HepG2 (cell line): ENCODE data around the gene DHRS1. TPM values are rescaled to one million over a fixed set of nuclear protein-coding genes. Genes with fewer than 3 reads are reported as not detected.
A peak's percentile ranks its signal among the peaks of the same experiment; 100 is the strongest.

ENCODE experiments used
- E2F2 ChIP-seq: sonication (generic); formaldehyde crosslinking; IDR thresholded peaks from 2 replicates; pipeline ENCODE4 v1.4.0; 2020; ENCODE audit warnings: missing genetic modification reagents, borderline replicate concordance
- ELF3 ChIP-seq: IDR thresholded peaks from 2 replicates; pipeline ENCODE4 v1.6.1; 2016; ENCODE audit warnings: missing genetic modification reagents, missing compliant biosample characterization
- FOSL2 ChIP-seq: sonication (generic); formaldehyde crosslinking; IDR thresholded peaks from 2 replicates; pipeline ENCODE4 v1.4.0; 2020; ENCODE audit warnings: missing genetic modification reagents
- FOXO1 ChIP-seq: sonication (generic); formaldehyde crosslinking; IDR thresholded peaks from 2 replicates; pipeline ENCODE4 v1.4.0; 2020; ENCODE audit warnings: missing genetic modification reagents
- GATAD2A ChIP-seq: IDR thresholded peaks from 2 replicates; pipeline ENCODE4 v1.6.1; 2016
- GLI4 ChIP-seq: sonication (generic); formaldehyde crosslinking; IDR thresholded peaks from 2 replicates; pipeline ENCODE4 v1.5.1; 2020; ENCODE audit warnings: missing genetic modification reagents, mild to moderate bottlenecking, moderate library complexity, borderline replicate concordance
- MBD4 ChIP-seq: IDR thresholded peaks from 2 replicates; pipeline ENCODE4 v1.6.1; 2012; ENCODE audit warnings: low read length, inconsistent platforms, borderline replicate concordance
- MIER3 ChIP-seq: IDR thresholded peaks from 2 replicates; pipeline ENCODE4 v1.6.1; 2016; ENCODE audit warnings: missing compliant biosample characterization, borderline replicate concordance
- MLXIP ChIP-seq: sonication (generic); formaldehyde crosslinking; IDR thresholded peaks from 2 replicates; pipeline ENCODE4 v1.9.0; 2021; ENCODE audit warnings: missing genetic modification reagents, borderline replicate concordance
- MZF1 ChIP-seq: sonication (generic); formaldehyde crosslinking; IDR thresholded peaks from 2 replicates; pipeline ENCODE4 v1.8.1; 2023; ENCODE audit warnings: mild to moderate bottlenecking, missing genetic modification reagents, borderline replicate concordance
- RAD21 ChIP-seq: fragments of 450-650 bp; formaldehyde crosslinking; IDR thresholded peaks from 2 replicates; pipeline ENCODE4 v1.5.0; 2020; ENCODE audit warnings: mild to moderate bottlenecking
- RFX3 ChIP-seq: IDR thresholded peaks from 2 replicates; pipeline ENCODE4 v1.6.1; 2016; ENCODE audit warnings: missing biosample characterization, missing genetic modification reagents
- SIN3A ChIP-seq: IDR thresholded peaks from 2 replicates; pipeline ENCODE4 v1.6.1; 2011; ENCODE audit warnings: low read depth, mild to moderate bottlenecking, control low read depth, low read length, borderline replicate concordance
- SMAD1 ChIP-seq: sonication (generic); formaldehyde crosslinking; IDR thresholded peaks from 2 replicates; pipeline ENCODE4 v1.4.0; 2020; ENCODE audit warnings: missing genetic modification reagents, low read depth, mild to moderate bottlenecking, borderline replicate concordance
- SMARCE1 ChIP-seq: fragments of 450-650 bp; IDR thresholded peaks from 2 replicates; pipeline ENCODE4 v1.6.1; 2017; ENCODE audit warnings: borderline replicate concordance
- SNAPC5 ChIP-seq: sonication (generic); formaldehyde crosslinking; IDR thresholded peaks from 2 replicates; pipeline ENCODE4 v1.8.1; 2023; ENCODE audit warnings: mild to moderate bottlenecking, missing genetic modification reagents, borderline replicate concordance
- U2AF2 ChIP-seq: fragments of 200-400 bp; formaldehyde crosslinking; IDR thresholded peaks from 2 replicates; pipeline ENCODE4 v1.6.1; 2017; ENCODE audit warnings: low read depth, mild to moderate bottlenecking, low read length
- ZBTB49 ChIP-seq: sonication (generic); formaldehyde crosslinking; IDR thresholded peaks from 2 replicates; pipeline ENCODE4 v1.4.0; 2020; ENCODE audit warnings: missing genetic modification reagents, borderline replicate concordance
- ZNF547 ChIP-seq: sonication (generic); formaldehyde crosslinking; IDR thresholded peaks from 2 replicates; pipeline ENCODE4 v1.5.1; 2020; ENCODE audit warnings: mild to moderate bottlenecking, missing genetic modification reagents
- ZNF660 ChIP-seq: sonication (generic); formaldehyde crosslinking; IDR thresholded peaks from 2 replicates; pipeline ENCODE4 v1.5.1; 2020; ENCODE audit warnings: mild to moderate bottlenecking, low read depth, missing genetic modification reagents, borderline replicate concordance
- polyA plus RNA-seq, 8 experiments: library from polyadenylated mRNA; depleted of rRNA in 3 of 8; stranded (reverse) in 7 of 8; unstranded in 1 of 8; fragments of >200 nt; fragmentation: Illumina TruSeq in 4 of 8; extraction: Trizol in 4 of 8; gene quantifications; 2 replicates each; pipeline versions ENCODE4 v1.2.1 to v1.2.3, GENCODE V29; 2011 to 2016; ENCODE audit warnings: low read depth in 4 of 8, missing spikeins in 1 of 8, mixed read lengths in 1 of 8; ENCODE audit not compliant: insufficient read depth in 1 of 8
- total RNA-seq, 5 experiments: library from RNA; depleted of rRNA; stranded (reverse); fragments of >200 nt; fragmentation: Illumina TruSeq; extraction: Trizol; gene quantifications; 2 replicates each; pipeline ENCODE4 v1.2.3, GENCODE V29; 2016; ENCODE audit warnings: low read depth in 1 of 5
- TF ChIP-seq, protein P1 (sequence below): IDR thresholded peaks from 2 replicates; pipeline ENCODE4 v1.6.1; 2016

DHRS1 gene
- total and polyA plus RNA-seq, 2 of the 13 experiments (the other 11 are each of a cell fraction or from before 2014, with no cell fraction given): 49.8 to 60.8 TPM

- TF ChIP-seq SNAPC5 (peak; percentile 58; the same call in 1 of the 2 replicates), FOXO1 (peak; percentile 34; the same call in 1 of the 2 replicates), GATAD2A (CRISPR knock-in tag) (peak; percentile 47), RAD21 (CRISPR knock-in tag) (no peak), SMARCE1 (no peak), ZBTB49 (CRISPR knock-in tag) (no peak), GLI4 (CRISPR knock-in tag) (no peak), MZF1 (no peak), ELF3 (CRISPR knock-in tag) (peak; percentile 32; the same call in 1 of the 2 replicates), SIN3A (no peak), U2AF2 (no peak), ZNF547 (CRISPR knock-in tag) (no peak), MBD4 (no peak), ZNF660 (no peak), E2F2 (CRISPR knock-in tag) (no peak), SMAD1 (CRISPR knock-in tag) (no peak), MLXIP (CRISPR knock-in tag) (no peak), FOSL2 (CRISPR knock-in tag) (peak; percentile 58; the same call in 1 of the 2 replicates), RFX3 (CRISPR knock-in tag) (no peak), MIER3 (CRISPR knock-in tag) (peak; percentile 74; the same call in 1 of the 2 replicates)
- TF ChIP-seq, protein P1, sequence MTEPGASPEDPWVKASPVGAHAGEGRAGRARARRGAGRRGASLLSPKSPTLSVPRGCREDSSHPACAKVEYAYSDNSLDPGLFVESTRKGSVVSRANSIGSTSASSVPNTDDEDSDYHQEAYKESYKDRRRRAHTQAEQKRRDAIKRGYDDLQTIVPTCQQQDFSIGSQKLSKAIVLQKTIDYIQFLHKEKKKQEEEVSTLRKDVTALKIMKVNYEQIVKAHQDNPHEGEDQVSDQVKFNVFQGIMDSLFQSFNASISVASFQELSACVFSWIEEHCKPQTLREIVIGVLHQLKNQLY (CRISPR knock-in tag): peak; percentile 47; the same call in 1 of the 2 replicates
Observed at GRCh38 chr14:24343795-24344660, 44.4 kb upstream of the DHRS1 start (continued).
